Upper lobe of left lung (tissue), 4 donors: ENCODE measurements around the gene M1AP.

Experiments
- CTCF ChIP-seq, 6 experiments: fragments of 450-650 bp in 4 of 6; fragments of 200-600 bp in 2 of 6; sonication (generic) in 2 of 6; IDR thresholded peaks; one replicate each; pipeline ENCODE4 v1.5.1; 2016 to 2019; ENCODE audit warnings: antibody characterized with exemption in 6 of 6
- POLR2AphosphoS5 ChIP-seq, 2 donors: sonication (generic); formaldehyde crosslinking; IDR thresholded peaks; one replicate each; pipeline ENCODE4 v1.5.1; 2017; ENCODE audit warnings: antibody characterized with exemption in 2 of 2

GRCh38 chr2:74535440-74535965 lies 112.6 kb downstream of the M1AP start:
- no peak for TF ChIP-seq POLR2AphosphoS5 (IDR thresholded peaks at IDR 0.05)
- TF ChIP-seq CTCF (IDR thresholded peaks at IDR 0.05): no peak
